Nephron progenitor cell (in vitro differentiated cells): ENCODE data around the gene DENND1B.
"Not testable (repeated sequence)": the region's sequence is repeated elsewhere in the genome, so short reads cannot be mapped to it uniquely, and the experiment has no call there.

Source experiments
- DNase-seq: peaks from one replicate; pipeline ENCODE4 v3.0.0; 2021
- H3K27ac Mint-ChIP-seq: 2 replicates; pipeline ENCODE4 v1.8.0; 2021; ENCODE audit warnings: mild to moderate bottlenecking, moderate library complexity, mixed read lengths
- H3K27me3 Mint-ChIP-seq: 2 replicates; pipeline ENCODE4 v1.8.0; 2021; ENCODE audit warnings: mild to moderate bottlenecking, low read depth, mixed read lengths; ENCODE audit not compliant: poor library complexity
- H3K36me3 Mint-ChIP-seq: 2 replicates; pipeline ENCODE4 v1.8.0; 2021; ENCODE audit warnings: low read depth, mixed read lengths
- H3K4me1 Mint-ChIP-seq: 2 replicates; pipeline ENCODE4 v1.8.0; 2021; ENCODE audit warnings: mixed read lengths
- H3K4me3 Mint-ChIP-seq: 2 replicates; pipeline ENCODE4 v1.8.0; 2021; ENCODE audit warnings: mild to moderate bottlenecking, moderate library complexity, mixed read lengths
- H3K9me3 Mint-ChIP-seq: 2 replicates; pipeline ENCODE4 v1.8.0; 2021; ENCODE audit warnings: mild to moderate bottlenecking, moderate library complexity, mixed read lengths
- CTCF ChIP-seq: fragments of 200-600 bp; sonication (generic); IDR thresholded peaks from 2 replicates; pipeline ENCODE4 v1.5.0; 2021; ENCODE audit warnings: antibody characterized with exemption

Gene DENND1B

GRCh38 chr1:197510691-197511378, 264.4 kb downstream of the DENND1B start:
- H3K4me3 Mint-ChIP-seq, result no peak overlapping the region

DNA sequence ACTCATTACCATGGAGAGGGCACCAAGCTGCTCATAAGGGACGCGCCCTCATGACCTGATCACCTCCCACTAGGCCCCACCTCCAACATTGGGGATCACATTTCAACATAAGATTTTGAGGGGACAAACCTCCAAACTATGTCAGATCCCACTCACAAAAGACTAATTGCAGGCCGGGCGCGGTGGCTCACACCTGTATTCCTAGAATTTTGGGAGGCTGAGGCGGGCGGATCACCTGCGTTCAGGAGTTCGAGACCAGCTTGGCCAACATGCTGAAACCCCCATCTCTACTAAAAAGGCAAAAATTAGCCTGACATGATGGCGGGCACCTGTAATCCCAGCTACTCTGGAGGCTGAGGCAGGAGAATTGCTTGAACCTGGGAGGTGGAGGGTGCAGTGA, 278.6 kb downstream of the DENND1B start:
- Mint-ChIP-seq H3K27me3 (no peaks in the 10 kb centered on the region), H3K27ac (no peak overlapping the region), H3K9me3 (no peaks in the 10 kb centered on the region), H3K4me3 (no peak overlapping the region), H3K36me3 (no peaks in the 10 kb centered on the region), H3K4me1 (no peaks in the 10 kb centered on the region)
- TF ChIP-seq CTCF, result no peak
- DNase-seq, result no peak

More at GRCh38 chr1:197510691-197511378, 264.4 kb downstream of the DENND1B start:
- Mint-ChIP-seq H3K9me3 (no peaks in the 10 kb centered on the region), H3K27ac (no peak overlapping the region), H3K27me3 (no peaks in the 10 kb centered on the region), H3K4me1 (no peaks in the 10 kb centered on the region), H3K36me3 (peaks cover 4% of the 10 kb centered on the region)
- no peak for DNase-seq
- TF ChIP-seq CTCF, result no peak

DNA sequence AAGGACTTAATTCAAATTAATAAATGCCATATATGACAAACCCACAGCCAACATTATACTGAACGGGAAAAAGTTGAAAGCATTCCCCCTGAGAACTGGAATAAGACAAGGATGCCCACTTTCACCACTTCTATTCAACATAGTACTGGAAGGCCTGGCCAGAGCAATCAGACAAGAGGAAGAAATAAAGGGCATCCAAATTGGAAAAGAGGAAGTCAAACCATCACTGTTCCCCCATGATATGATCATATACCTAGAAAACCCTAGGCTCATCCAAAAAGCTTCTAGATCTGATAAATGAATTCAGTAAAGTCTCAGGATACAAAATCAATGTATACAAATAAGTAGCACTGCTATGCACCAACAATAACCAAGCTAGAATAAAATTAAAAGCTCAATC, 283.8 kb downstream of the DENND1B start:
- DNase-seq, H3K9me3 Mint-ChIP-seq, H3K36me3 Mint-ChIP-seq, H3K27me3 Mint-ChIP-seq, H3K4me3 Mint-ChIP-seq, H3K27ac Mint-ChIP-seq, H3K4me1 Mint-ChIP-seq: not testable (repeated sequence)

DNA sequence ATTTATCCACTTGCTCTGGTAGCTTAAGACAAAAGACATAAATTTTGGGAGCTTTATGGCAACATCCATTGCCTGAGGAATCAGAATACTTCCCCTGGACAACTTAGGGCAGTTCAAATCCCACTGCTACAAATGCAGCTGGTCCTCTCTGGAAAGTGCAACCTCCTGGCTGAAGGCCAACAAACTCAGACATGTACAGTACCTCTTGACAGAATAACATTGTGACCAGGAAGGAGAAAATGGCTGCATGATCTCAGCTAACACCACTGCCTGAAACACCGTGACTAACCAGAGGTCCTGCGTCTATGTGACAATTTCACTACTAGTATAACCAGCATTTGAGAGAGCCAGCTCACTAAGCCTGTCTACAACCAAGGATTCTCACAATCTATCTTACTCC, 288.3 kb downstream of the DENND1B start:
- Mint-ChIP-seq H3K4me1 (peaks cover 2% of the 10 kb centered on the region), H3K27me3 (peaks cover 7% of the 10 kb centered on the region), H3K36me3 (no peaks in the 10 kb centered on the region), H3K4me3 (no peak overlapping the region), H3K27ac (peak overlapping the region; percentile 4), H3K9me3 (no peaks in the 10 kb centered on the region)
- TF ChIP-seq CTCF, result no peak
- DNase-seq, result no peak

DNA sequence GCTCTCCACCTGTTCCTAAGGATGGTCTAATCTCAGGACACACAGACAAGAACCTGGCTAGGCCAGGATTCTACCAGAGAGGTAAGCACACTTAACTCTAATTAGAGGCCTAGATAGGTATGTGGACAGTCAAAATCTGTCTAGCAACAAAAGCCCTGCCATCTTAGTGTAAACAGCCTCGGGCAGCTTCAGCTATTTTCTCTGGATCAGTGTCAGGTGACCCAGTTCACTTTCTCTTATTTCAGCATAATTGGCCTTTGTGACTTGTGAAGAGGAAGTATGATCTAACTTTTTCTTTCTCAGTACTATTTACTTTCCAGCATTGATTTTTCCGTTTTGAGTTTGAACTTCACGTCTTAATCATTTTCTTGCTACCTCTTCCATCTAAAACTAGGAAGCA, 289.5 kb downstream of the DENND1B start:
- H3K4me1 Mint-ChIP-seq, result peaks cover 13% of the 10 kb centered on the region
- H3K27me3 Mint-ChIP-seq, result peaks cover 7% of the 10 kb centered on the region
- peak overlapping the region; percentile 12 for H3K27ac Mint-ChIP-seq
- H3K4me3 Mint-ChIP-seq, result no peak overlapping the region
- H3K9me3 Mint-ChIP-seq, result no peaks in the 10 kb centered on the region
- no peaks in the 10 kb centered on the region for H3K36me3 Mint-ChIP-seq
- no peak for DNase-seq
- no peak for TF ChIP-seq CTCF

DNA sequence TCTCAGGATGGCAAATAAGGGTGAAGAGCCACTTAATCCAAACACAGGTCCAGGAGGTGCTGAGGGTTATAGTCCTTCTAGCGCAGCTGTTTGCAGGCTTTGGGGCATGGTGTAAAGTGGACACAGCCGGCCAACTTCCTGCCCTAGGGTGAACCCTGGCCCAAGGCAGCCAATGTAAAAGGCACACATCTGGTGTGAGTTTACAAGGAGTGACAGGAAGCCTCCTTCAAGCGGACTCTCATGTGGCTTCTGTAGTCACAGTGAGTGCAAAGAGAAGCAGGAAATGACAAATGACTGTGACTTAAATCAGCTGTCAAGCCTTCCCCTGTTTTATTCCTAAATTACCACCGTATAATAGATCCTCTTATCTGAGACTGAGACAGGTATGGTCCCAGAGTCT, 294.2 kb downstream of the DENND1B start:
- no peak overlapping the region for H3K4me3 Mint-ChIP-seq
- peak; percentile 18 for DNase-seq
- H3K4me1 Mint-ChIP-seq, result peaks cover 21% of the 10 kb centered on the region
- H3K36me3 Mint-ChIP-seq, result no peaks in the 10 kb centered on the region
- no peaks in the 10 kb centered on the region for H3K9me3 Mint-ChIP-seq
- H3K27ac Mint-ChIP-seq, result peak overlapping the region; percentile 74
- TF ChIP-seq CTCF, result no peak
- H3K27me3 Mint-ChIP-seq, result peaks cover 3% of the 10 kb centered on the region
